CD4-positive, alpha-beta T cell treated with Interleukin-4 for 1 hour (primary cell): Measurements from ENCODE around the gene CCDC13.
"Not testable (repeated sequence)": the region's sequence is repeated elsewhere in the genome, so short reads cannot be mapped to it uniquely, and the experiment has no call there.

Experiments used
- DNase-seq, 2 donors: peaks; one replicate each; pipeline ENCODE4 v3.0.0-alpha.2; 2020 to 2022

The CCDC13 gene

DNA sequence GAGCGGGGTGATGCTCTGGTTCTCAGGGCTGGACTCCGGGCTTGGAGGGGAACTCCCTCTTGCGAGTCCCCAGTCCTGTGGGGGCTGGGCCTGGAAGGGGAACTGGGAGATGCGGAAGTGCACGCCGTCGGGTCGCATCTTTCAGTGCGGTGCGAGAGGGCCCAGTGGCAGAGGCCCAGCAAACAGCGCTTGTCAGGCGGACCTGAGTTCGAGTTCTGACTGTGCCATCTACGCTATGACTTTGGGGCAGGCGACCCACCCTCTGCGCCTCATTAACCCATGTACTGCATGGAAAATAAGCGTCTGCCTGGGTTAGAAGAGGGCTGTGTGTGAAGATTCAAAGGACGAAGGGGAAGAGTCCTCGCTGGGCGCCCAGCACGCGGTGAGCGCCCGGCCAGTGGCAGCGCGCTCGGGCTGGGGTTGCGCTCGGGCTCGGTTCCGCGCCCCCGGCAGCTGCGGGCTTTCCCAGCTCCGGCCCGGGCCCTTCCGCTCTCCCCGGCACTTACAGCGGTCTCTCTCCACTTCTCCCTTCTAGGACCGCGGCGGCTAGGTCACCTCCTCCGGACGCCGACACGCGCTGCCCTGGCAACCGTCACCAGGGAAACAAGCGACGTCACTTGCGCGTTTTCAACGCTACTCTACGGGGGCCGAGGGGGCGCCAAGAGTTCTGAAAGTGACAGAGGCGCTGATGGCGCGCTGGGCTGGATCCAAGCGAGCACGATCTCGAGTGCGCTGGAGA is at the start of gene CCDC13:
TSS of gene CCDC13 (minus strand) at position 584 of the 739 bp plus-strand sequence. CDS start 14,908 bp downstream, outside the sequence.
- peak; percentile 89 to 94 for DNase-seq

GRCh38 chr3:42822828-42823227 is 49.8 kb upstream of the CCDC13 start:
- no peak for DNase-seq

DNA sequence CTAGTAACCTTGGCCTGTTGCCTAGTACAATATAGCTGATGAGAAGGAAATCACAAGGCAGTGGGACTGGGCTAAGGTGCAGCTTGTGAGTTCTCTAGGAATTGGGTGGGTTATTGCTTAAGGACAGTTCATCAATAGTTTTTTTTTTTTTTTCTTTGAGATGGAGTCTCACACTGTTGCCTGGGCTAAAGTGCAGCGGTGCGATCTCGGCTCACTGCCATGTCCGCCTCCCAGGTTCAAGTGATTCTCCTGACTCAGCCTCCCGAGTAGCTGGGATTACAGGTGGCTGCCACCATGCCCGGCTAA is 47.6 kb upstream of the CCDC13 start:
- no peak for DNase-seq

DNA sequence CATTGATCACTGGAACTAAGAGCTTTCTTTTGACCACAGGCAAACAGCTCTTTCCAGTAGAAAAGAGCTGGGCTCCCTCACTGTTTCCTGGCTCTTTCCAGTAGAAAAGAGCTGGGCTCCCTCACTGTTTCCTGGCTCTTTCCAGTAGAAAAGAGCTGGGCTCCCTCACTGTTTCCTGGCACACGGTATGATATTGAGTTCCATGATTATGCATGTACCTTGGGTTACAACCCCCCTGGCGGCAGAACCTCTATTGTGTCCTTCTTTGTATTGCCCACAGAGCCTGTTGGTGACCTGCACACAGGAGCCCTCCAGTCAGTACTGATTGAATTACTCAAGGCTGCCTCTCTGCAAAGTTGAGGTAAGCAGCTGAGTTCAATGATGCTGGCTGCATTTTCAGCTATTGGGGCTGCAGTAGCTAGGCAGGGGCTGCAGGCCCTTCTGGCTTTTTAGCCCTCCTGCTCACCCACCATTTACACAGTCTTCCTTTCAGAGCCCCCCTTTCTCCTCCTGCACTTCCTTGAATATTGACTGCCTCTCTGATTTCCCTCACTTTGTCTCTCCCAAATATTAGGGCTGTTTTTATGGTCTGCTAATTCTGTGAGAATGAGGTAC is 46.4 kb upstream of the CCDC13 start:
- no peak for DNase-seq

DNA sequence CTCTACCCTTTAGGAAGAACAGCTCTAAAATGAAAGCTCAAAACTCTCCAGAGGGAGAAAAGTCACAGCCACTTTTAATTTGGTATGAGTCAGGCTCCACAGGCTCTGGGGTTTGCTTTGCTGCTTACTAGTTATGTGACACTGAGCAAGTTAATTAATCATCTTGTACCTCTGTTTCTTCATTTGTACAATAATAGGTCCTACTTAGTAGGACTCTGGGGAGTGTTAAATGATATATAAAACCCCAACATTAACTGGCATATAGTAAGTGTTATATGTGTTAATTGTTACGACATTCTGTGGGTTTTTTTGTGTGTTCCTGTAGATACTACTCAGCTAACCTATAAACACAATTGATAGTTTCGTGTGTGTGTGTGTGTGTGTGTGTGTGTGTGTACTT is 42.8 kb upstream of the CCDC13 start:
- no peak for DNase-seq

DNA sequence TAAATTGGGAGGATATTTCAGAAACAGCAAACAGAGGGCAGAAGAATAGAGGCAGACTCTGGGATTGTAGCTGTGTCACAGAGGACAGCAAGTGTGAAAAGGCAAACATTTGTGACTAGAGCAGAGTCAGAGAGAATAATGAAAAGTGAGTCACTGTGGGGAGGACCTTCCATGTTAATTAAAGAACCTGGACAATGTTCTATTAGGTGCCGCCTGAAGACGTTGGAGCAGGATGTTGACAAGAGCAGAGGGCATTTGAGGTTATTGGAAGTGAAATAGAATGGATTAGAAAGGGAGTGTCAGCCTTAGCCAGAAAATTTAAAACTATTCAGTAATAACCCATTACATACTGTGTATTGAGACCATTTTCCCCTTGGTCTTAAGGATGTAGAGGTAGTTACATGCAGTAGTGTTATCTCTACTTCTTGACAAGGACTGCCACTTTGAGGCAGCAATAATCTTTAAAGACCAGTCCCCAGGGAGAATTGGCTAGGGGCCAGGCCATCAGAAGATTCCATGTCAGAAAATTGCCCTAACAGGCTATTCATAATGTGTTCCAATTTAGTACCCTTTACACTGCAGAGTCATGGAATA is 42.0 kb upstream of the CCDC13 start:
- DNase-seq: no peak

- DNase-seq: no peak
Measured at GRCh38 chr3:42814246-42814645, 41.2 kb upstream of the CCDC13 start.

GRCh38 chr3:42811118-42811883 is 38.2 kb upstream of the CCDC13 start:
- not testable (repeated sequence) for DNase-seq

GRCh38 chr3:42810706-42811105 is 37.7 kb upstream of the CCDC13 start:
- DNase-seq: not testable (repeated sequence)

- no peak for DNase-seq
Measured at GRCh38 chr3:42809202-42809601, 36.1 kb upstream of the CCDC13 start, which contains the start of gene ACKR2. TSS of gene ACKR2 (plus strand) at chr3:42809445. CDS start at chr3:42864503, 55,058 bp downstream.

DNA sequence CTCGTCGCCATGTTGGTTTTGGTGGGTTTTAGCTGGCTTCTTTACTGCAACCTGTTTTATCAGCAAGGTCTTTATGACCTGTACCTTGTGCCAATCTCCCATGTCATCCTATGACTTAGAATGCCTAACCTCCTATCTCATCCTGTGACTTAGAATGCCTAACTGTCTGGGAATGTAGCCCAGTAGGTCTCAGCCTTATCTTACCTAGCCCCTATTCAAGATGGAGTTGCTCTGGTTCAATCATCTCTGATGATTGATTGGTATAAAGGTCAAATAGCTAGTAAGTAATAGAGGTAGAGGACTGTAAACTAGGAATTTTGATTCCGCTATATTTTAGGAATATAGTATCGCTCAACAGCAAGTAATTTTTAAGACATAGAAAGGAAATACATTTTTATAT is 34.9 kb upstream of the CCDC13 start:
- no peak for DNase-seq

DNA sequence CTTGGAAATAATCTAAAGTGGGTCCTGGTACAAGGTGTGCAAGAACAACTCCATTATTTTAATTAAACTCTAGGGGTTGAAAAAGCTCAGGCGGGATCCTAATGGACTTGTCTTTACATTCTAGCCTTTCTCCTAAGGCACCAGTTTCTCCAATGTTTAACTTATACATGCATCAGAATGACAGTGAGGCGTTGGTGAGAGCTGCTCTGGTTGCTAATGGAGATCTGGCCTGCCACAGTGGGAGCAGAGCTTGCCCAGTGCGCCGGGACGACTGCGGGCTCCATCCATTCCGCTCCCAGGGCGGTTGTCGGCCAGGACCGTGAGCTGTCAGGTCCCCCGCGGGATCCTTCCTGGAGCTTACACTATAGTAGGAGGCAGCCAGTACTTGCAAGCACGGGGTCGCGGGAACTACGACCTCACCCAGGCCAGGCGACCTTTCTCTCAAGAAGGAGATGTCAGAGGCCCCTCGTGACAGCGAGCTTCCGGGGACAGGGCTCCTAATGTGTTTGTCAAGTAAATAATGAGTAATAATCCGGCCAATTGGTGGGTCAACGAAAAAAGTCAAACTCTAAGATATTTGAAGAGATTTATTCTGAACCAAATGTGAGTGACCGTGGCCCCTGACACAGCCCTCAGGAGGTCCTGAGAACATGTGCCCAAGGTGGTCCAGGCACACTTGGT is 32.2 kb upstream of the CCDC13 start:
- DNase-seq: no peak

- no peak for DNase-seq
Measured at GRCh38 chr3:42804831-42805132, 31.7 kb upstream of the CCDC13 start.

DNA sequence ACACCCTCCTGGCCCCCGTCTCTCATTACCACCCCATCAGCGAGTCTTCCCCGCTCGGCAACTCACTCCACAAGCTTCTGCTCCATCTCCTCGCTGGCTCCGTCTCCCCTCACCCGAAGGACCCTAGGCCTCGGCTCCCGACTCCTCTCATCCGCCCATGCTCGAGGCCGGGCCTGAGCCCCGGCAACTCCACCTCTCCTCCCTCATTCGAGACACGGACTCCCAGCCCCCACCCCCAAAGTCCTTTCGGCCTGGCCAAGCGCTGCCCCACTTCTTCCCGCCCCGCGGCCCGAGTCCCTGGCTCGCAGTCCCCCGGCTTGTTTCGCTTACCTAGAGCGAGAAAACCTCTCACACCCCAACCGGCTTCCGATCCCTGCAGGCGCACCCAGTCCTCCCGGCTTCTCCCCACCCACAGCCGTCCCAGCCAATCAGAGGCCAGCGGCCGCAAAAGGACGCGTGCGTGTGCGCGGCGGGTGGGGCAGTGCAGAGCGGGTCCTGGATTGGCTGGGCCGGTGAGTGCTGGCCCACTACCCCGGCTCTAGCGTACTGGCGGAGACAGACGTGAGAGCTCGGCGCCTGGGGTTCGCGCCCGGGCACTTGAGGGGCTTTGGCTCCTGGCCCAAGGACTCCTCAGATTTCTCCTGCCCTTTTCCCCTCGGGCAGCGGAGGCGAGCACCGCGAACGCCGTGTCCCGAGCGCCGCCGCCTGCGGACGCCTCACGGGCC is 31.2 kb upstream of the CCDC13 start, which contains the start of gene HIGD1A:
TSS of gene HIGD1A (minus strand) at position 385 of the 725 bp plus-strand sequence. CDS start 10,237 bp downstream, outside the sequence.
- DNase-seq: peak; percentile 94

DNA sequence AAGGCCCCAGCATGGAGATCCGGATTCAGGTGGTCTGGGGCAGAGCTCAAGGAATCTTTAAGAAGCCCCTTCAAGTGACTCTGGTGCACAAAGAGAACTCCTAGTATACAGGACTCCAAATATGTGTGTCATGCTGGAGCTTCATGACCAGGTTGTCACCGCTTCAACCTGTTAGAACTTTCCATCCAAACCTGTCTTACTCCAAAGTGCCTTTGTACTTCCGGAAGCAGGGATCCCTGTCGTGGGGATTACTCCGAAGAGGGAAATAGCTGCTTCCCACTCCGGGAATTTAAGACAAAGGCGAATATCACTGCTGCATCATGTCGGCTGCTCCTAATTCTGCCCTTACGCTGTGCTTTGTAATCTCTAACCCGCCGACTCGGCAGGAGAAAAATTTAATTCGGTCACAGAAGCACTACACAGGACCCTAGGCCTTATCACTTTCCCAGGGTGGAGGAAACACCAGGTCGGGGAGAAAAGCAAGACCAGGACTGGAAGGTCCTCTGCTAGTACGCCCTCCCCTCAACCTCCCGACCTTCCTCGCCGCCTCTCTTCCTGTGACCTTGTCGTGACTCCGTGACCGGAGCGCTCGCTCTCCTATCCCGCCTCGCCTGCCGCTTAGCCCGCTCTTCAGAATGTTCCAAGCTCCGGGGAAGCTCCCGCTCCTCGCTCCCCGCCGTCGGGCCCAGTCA is 30.5 kb upstream of the CCDC13 start:
- peak in 1 of 2 donors; percentile 33 for DNase-seq

DNA sequence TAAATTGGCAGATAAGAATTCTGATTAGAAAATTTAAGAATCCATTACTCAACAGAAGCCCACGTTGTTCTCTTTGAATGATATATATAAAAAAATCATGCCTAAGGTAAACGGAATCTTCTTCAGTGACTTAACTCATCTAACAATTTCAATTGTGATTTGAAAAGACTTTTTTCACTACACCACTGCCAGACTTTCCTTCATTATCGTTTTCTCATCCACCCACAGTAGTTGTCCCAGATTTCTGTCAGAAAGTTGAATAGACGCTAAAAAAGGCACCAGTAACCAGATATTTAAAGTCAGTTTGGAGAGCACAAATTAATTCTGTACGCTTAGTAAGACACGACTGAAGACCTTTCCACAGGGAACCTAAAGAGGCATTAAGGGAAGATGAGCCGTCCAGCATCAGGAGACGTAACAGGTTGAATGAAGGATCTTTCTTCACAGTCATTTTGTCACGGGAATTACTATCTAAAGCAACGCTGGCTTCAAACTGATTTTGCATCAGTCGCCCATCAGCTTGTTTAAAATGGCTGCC is 29.9 kb upstream of the CCDC13 start:
- DNase-seq: no peak

- no peak for DNase-seq
Measured at GRCh38 chr3:42801784-42802183, 28.7 kb upstream of the CCDC13 start.

GRCh38 chr3:42801048-42801620 is 28.1 kb upstream of the CCDC13 start:
- DNase-seq: no peak

DNA sequence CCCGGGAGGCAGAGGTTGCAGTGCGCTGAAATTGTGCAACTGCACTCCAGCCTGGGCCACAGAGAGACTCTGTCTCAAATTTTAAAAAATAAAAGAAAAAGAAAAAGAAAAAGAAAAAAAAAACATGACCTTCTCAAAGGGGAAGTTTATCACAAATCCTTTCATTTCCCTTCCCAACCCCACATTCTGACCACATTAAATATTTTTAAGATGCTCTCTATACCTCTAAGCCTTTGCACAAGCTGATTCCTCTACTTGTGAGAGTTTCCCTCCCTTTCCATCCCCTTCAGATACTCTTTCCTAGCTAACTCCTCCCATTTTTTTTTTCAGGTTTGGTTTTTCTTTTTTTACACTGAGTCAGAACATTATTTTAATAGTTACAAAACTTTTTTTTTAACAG is 27.2 kb upstream of the CCDC13 start:
- DNase-seq: no peak

DNA sequence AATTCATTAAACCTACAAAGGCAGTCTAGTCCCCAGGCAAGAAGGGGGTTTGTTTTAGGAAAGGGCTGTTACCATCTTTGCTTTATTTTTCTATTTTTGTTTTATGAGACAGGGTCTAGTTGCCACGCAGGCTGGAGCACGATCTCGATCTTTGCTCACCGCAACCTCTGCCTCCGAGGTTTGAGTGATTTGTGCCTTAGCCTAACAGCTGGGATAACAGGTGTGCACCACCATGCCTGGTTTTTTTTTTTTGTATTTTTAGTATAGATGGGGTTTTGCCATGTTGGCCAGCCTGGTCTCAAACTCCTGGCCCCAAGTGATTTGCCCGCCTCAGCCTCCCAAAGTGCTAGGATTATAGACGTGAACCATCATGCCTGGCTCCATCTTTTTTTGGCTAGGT is 26.3 kb upstream of the CCDC13 start:
- DNase-seq: no peak

DNA sequence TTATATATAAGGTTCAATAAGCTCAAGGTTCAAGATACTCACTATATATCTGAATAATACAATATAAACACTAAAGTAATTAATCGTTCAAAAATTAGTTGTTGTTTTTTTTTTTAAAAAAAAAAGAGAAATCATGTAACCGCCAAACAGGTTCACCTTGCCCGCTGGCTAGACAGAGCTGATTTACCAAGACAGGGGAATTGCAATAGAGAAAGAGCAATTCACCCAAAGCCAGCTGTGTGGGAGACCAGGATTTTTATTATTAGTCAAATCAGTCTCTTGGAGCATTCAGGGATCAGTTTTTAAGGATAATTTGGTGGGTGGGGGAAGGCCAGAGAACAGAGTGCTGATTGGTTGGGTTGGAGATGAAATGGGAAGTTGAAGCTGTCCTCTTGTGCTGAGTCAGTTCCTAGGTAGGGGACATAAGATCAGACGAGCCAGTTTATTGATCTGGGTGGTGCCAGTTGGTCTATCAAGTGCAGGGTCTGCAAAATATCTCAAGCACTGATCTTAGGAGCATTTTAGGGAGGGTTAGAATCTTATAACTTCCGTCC is 23.4 kb upstream of the CCDC13 start:
- DNase-seq: no peak
